ENCODE measurements around the gene STARD13. TPM values are rescaled to one million over a fixed set of nuclear protein-coding genes. Genes with fewer than 3 reads are reported as not detected.

Gene STARD13
- total RNA-seq, 1 experiment from 2014 or later, result 4.1 TPM

DNA sequence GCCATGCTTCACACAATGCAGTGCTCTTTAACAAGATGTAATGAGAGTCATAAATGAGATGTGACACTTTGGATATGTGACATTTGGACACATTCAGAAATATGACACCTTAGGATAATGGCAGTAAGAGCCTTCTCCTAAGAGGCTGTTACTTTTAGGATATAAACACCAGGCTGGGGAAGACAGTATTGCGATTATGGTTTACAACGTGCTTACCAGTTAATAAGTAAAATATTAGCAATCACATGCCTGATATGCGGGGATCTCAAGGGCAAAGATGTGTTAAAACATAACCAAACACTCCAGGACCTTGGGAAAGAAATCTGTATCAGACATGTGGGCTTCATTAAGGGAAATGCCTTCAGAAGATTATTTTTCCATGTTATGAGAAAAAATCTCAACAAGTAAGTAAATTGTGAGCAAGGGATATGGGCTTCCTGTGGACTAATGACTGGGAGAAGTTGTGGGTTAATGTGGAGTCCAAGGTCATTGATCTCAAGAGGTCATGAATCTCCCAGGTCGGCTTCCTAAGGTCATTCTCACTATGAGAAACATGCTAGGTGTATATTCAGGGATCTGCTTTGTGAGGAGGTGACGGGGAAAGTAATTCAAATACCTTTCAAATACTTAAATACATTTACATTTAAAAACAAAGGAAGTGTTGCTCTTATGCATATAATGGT lies 105.3 kb downstream of the STARD13 start:
- no peaks in the 10 kb centered on the region for H3K4me1 ChIP-seq (ENCODE audit: control insufficient read depth in 1 of 2, insufficient read depth in 2 of 2, low read length in 2 of 2)
- H2AFZ ChIP-seq (ENCODE audit: low read depth, low read length, poor library complexity, severe bottlenecking), result no peak overlapping the region
- no peaks in the 10 kb centered on the region for H3K27me3 ChIP-seq (ENCODE audit: insufficient read depth, low read length)
- no peak overlapping the region for H3K4me3 ChIP-seq (replicated peaks in 1 of 2; ENCODE audit: low read depth in 1 of 2, low read length in 2 of 2)
- ATAC-seq (no peak), DNase-seq (ENCODE audit: low read depth, low spot score) (no peak)
- no peak overlapping the region for H3K27ac ChIP-seq (ENCODE audit: low read depth, low read length)
- no peaks in the 10 kb centered on the region for H3K9me2 ChIP-seq (ENCODE audit: insufficient read depth)
- H4K20me1 ChIP-seq (ENCODE audit: insufficient read depth), result no peaks in the 10 kb centered on the region
- no TSS peak for BruUV-seq (replicated peaks)
- intact Hi-C loops (cut with micrococcal nuclease), result no loop called here
- ChIA-PET CTCF (no interaction called here), POLR2A (no interaction called here), RAD21 (ENCODE audit: low non-redundant PET in 1 of 2, low total read pairs in 2 of 2, uncharacterized antibody in 2 of 2, unreplicated experiment in 2 of 2) (no interaction called here)
- H3K4me2 ChIP-seq (ENCODE audit: low read length), result no peak overlapping the region
- no peaks in the 10 kb centered on the region for H3K36me3 ChIP-seq (ENCODE audit: control insufficient read depth in 1 of 2, insufficient read depth in 2 of 2, low read length in 2 of 2)
- H3K9me3 ChIP-seq (ENCODE audit: control insufficient read depth in 1 of 2, insufficient read depth in 1 of 2, low read depth in 1 of 2, low read length in 2 of 2), result no peaks in the 10 kb centered on the region
- H3K9ac ChIP-seq (ENCODE audit: low read length), result no peak overlapping the region
- H3K79me2 ChIP-seq (ENCODE audit: insufficient read depth, low read length), result no peaks in the 10 kb centered on the region
- TF ChIP-seq SRF (IDR thresholded peaks at IDR 0.05; ENCODE audit: low read depth) (no peak), FOSL1 (IDR thresholded peaks at IDR 0.05; ENCODE audit: low read depth) (no peak), RAD21 (IDR thresholded peaks at IDR 0.05; ENCODE audit: low read depth) (no peak), EZH2phosphoT487 (IDR thresholded peaks at IDR 0.05; ENCODE audit: borderline replicate concordance) (no peak), JUND (IDR thresholded peaks at IDR 0.05) (no peak), YY1 (IDR thresholded peaks at IDR 0.05; ENCODE audit: extremely low read depth, insufficient replicate concordance, low read depth, low read length) (no peak), ZFX (IDR thresholded peaks at IDR 0.05) (no peak), ZNF274 (IDR thresholded peaks at IDR 0.05; ENCODE audit: low read depth, low read length) (no peak), EZH2 (IDR thresholded peaks at IDR 0.05) (no peak), TCF7L2 (IDR thresholded peaks at IDR 0.05; ENCODE audit: borderline replicate concordance, extremely low read depth, insufficient read depth, insufficient read length) (no peak)
- TF ChIP-seq, protein P1, sequence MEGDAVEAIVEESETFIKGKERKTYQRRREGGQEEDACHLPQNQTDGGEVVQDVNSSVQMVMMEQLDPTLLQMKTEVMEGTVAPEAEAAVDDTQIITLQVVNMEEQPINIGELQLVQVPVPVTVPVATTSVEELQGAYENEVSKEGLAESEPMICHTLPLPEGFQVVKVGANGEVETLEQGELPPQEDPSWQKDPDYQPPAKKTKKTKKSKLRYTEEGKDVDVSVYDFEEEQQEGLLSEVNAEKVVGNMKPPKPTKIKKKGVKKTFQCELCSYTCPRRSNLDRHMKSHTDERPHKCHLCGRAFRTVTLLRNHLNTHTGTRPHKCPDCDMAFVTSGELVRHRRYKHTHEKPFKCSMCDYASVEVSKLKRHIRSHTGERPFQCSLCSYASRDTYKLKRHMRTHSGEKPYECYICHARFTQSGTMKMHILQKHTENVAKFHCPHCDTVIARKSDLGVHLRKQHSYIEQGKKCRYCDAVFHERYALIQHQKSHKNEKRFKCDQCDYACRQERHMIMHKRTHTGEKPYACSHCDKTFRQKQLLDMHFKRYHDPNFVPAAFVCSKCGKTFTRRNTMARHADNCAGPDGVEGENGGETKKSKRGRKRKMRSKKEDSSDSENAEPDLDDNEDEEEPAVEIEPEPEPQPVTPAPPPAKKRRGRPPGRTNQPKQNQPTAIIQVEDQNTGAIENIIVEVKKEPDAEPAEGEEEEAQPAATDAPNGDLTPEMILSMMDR (IDR thresholded peaks at IDR 0.05 in 2 of 3, conservative IDR thresholded peaks at IDR 0.05 in 1 of 3; ENCODE audit: borderline replicate concordance in 1 of 3, insufficient read depth in 1 of 3, low read depth in 2 of 3, low read length in 2 of 3), result no peak
- TF ChIP-seq, protein P2, sequence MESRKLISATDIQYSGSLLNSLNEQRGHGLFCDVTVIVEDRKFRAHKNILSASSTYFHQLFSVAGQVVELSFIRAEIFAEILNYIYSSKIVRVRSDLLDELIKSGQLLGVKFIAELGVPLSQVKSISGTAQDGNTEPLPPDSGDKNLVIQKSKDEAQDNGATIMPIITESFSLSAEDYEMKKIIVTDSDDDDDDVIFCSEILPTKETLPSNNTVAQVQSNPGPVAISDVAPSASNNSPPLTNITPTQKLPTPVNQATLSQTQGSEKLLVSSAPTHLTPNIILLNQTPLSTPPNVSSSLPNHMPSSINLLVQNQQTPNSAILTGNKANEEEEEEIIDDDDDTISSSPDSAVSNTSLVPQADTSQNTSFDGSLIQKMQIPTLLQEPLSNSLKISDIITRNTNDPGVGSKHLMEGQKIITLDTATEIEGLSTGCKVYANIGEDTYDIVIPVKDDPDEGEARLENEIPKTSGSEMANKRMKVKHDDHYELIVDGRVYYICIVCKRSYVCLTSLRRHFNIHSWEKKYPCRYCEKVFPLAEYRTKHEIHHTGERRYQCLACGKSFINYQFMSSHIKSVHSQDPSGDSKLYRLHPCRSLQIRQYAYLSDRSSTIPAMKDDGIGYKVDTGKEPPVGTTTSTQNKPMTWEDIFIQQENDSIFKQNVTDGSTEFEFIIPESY (IDR thresholded peaks at IDR 0.05; ENCODE audit: extremely low read depth, insufficient replicate concordance, low read length), result no peak
